B cell (primary cell): Measurements from ENCODE around the gene CXCL3. TPM values are rescaled to one million over a fixed set of nuclear protein-coding genes. Genes with fewer than 3 reads are reported as not detected.

Experiments used
- ATAC-seq: fragments of 200-7000 bp; cut with Tn5 transposase; one replicate; pipeline ENCODE4 v1.10.0; 2021; ENCODE audit warnings: low read depth, mild to moderate bottlenecking, moderate number of reproducible peaks, moderate library complexity
- CTCF ChIA-PET: fragments of 350-600 bp; sonication (Branson Sonifier 250); formaldehyde crosslinking; loops from one replicate; lab custom pipeline; 2021; ENCODE audit warnings: antibody characterized with exemption, inconsistent platforms; lab: Charles Lee
- POLR2A ChIA-PET: fragments of 350-600 bp; sonication (Branson Sonifier 250); formaldehyde crosslinking; loops from one replicate; lab custom pipeline; 2021; ENCODE audit warnings: antibody characterized with exemption; lab: Charles Lee
- DNase-seq: peaks from one replicate; pipeline ENCODE4 v3.0.0; 2013
- H2AFZ ChIP-seq: 2 replicates; pipeline ENCODE4 v1.6.1; 2012; ENCODE audit warnings: mild to moderate bottlenecking, low read depth, low read length; ENCODE audit not compliant: insufficient read depth, poor library complexity, severe bottlenecking
- H3K27ac ChIP-seq, 2 donors: 1 replicate in 1 of 2; 2 replicates in 1 of 2; pipeline ENCODE4 v1.5.1; 2012 to 2013; ENCODE audit warnings: low read length in 2 of 2, mild to moderate bottlenecking in 2 of 2, moderate library complexity in 1 of 2
- H3K27me3 ChIP-seq, 4 experiments: fragments of 200-600 bp in 1 of 4; sonication (generic) in 1 of 4; replicated peaks in 1 of 4; 1 replicate in 2 of 4; 2 replicates in 2 of 4; pipeline versions ENCODE4 v1.6.1 to v1.7.0; 2013 to 2016; ENCODE audit warnings: low read length in 3 of 4, mild to moderate bottlenecking in 2 of 4, mixed read lengths in 1 of 4, moderate library complexity in 1 of 4; ENCODE audit not compliant: insufficient read depth in 4 of 4, control insufficient read depth in 3 of 4; ENCODE audit errors: control extremely low read depth in 1 of 4
- H3K36me3 ChIP-seq, 2 experiments: replicated peaks in 1 of 2; 1 replicate in 1 of 2; 2 replicates in 1 of 2; pipeline versions ENCODE4 v1.6.1 to v1.7.1; 2013; ENCODE audit warnings: low read length in 1 of 2; ENCODE audit not compliant: insufficient read depth in 2 of 2, control insufficient read depth in 1 of 2; ENCODE audit errors: control extremely low read depth in 1 of 2, extremely low read depth in 1 of 2
- H3K4me1 ChIP-seq, 2 donors: fragments of 200-600 bp in 1 of 2; sonication (generic) in 1 of 2; 1 replicate in 1 of 2; 2 replicates in 1 of 2; pipeline versions ENCODE4 v1.5.1 to v1.6.1; 2013 to 2017; ENCODE audit warnings: low read length in 2 of 2; ENCODE audit not compliant: control insufficient read depth in 2 of 2, insufficient read depth in 2 of 2
- H3K4me2 ChIP-seq: replicated peaks from 2 replicates; pipeline ENCODE3; 2012; ENCODE audit warnings: mild to moderate bottlenecking, low read depth, low read length; ENCODE audit not compliant: poor library complexity, severe bottlenecking
- H3K4me3 ChIP-seq, 5 experiments: fragments of 200-600 bp in 1 of 5; sonication (generic) in 1 of 5; 1 replicate in 3 of 5; 2 replicates in 2 of 5; pipeline versions ENCODE4 v1.5.1 to v1.7.0; 2011 to 2016; ENCODE audit warnings: low read length in 4 of 5, mild to moderate bottlenecking in 4 of 5, low read depth in 2 of 5, control low read depth in 1 of 5, moderate library complexity in 1 of 5; ENCODE audit not compliant: insufficient read depth in 1 of 5; ENCODE audit errors: control extremely low read depth in 1 of 5, extremely low read depth in 1 of 5
- H3K79me2 ChIP-seq: fragments of 200-600 bp; sonication (generic); one replicate; pipeline ENCODE4 v1.6.0; 2016; ENCODE audit warnings: low read length; ENCODE audit not compliant: control insufficient read depth, insufficient read depth
- H3K9ac ChIP-seq: fragments of 200-600 bp; sonication (generic); 2 replicates; pipeline ENCODE4 v1.6.1; 2017; ENCODE audit warnings: mild to moderate bottlenecking, low read length, moderate library complexity
- H3K9me3 ChIP-seq, 3 donors: one replicate each; pipeline versions ENCODE4 v1.6.1 to v1.7.1; 2013; ENCODE audit warnings: low read length in 2 of 3; ENCODE audit not compliant: control insufficient read depth in 2 of 3, insufficient read depth in 1 of 3; ENCODE audit errors: control extremely low read depth in 1 of 3
- H4K20me1 ChIP-seq: 2 replicates; pipeline ENCODE4 v1.6.0; 2012; ENCODE audit warnings: mild to moderate bottlenecking, low read length; ENCODE audit not compliant: insufficient read depth, control insufficient read depth, poor library complexity, severe bottlenecking
- H3K27ac Mint-ChIP-seq: one replicate; pipeline ENCODE4 v1.8.0; 2021; ENCODE audit warnings: mixed read lengths
- H3K27me3 Mint-ChIP-seq: one replicate; pipeline ENCODE4 v1.8.0; 2021; ENCODE audit warnings: mixed read lengths
- H3K4me1 Mint-ChIP-seq: one replicate; pipeline ENCODE4 v1.8.0; 2021; ENCODE audit warnings: mixed read lengths
- H3K4me3 Mint-ChIP-seq: one replicate; pipeline ENCODE4 v1.8.0; 2021; ENCODE audit warnings: mixed read lengths
- H3K9me3 Mint-ChIP-seq: one replicate; pipeline ENCODE4 v1.8.0; 2022; ENCODE audit warnings: mixed read lengths; ENCODE audit not compliant: insufficient read depth
- EZH2 ChIP-seq: IDR thresholded peaks from 2 replicates; pipeline ENCODE4 v1.6.1; 2012; ENCODE audit warnings: borderline replicate concordance, low read depth, mild to moderate bottlenecking, moderate library complexity, low read length; ENCODE audit not compliant: insufficient read depth, poor library complexity, severe bottlenecking
- WGBS: methylation state at CpG from one replicate; pipeline ENCODE4 v1.1.5; 2013; ENCODE audit warnings: missing lambda C conversion rate; ENCODE audit not compliant: insufficient coverage; 5-methylcytosine and 5-hydroxymethylcytosine counted together
- intact Hi-C: fragments of 100-400 bp; cut with micrococcal nuclease; formaldehyde crosslinking; loops from one replicate; pipeline ENCODE4 v1.10.0; 2022
- polyA plus RNA-seq: library from polyadenylated mRNA; depleted of rRNA; stranded (reverse); fragments of >200 nt; gene quantifications from 2 replicates; pipeline ENCODE4 v1.2.3, GENCODE V29; 2012
- total RNA-seq, 2 donors: library from RNA; stranded (reverse); fragments of 120-200 nt in 1 of 2; gene quantifications; 1 replicate in 1 of 2; 2 replicates in 1 of 2; pipeline versions ENCODE4 v1.2.3 to v1.2.4, GENCODE V29; 2013 to 2022
- TF ChIP-seq, protein P1 (sequence below): fragments of 200-600 bp; IDR thresholded peaks from one replicate; pipeline ENCODE4 v1.8.0; 2022; ENCODE audit warnings: antibody characterized with exemption, mild to moderate bottlenecking

Gene CXCL3
- total and polyA plus RNA-seq, 2 donors (not counting 1 experiment from before 2014, with no cell fraction given) = not detected

GRCh38 chr4:74018116-74018515 is 20.4 kb downstream of the CXCL3 start:
- Histone ChIP-seq H3K36me3 (no peaks in the 10 kb centered on the region), H3K4me3 (no peak overlapping the region), H3K4me1 (no peaks in the 10 kb centered on the region), H3K79me2 (no peaks in the 10 kb centered on the region), H3K9ac (no peak overlapping the region), H3K9me3 (no peaks in the 10 kb centered on the region), H3K27me3 (no peaks in the 10 kb centered on the region), H3K4me2 (no peak overlapping the region), H3K27ac (no peak overlapping the region), H4K20me1 (no peaks in the 10 kb centered on the region), H2AFZ (no peak overlapping the region)
- intact Hi-C loops = no loop called here
- ChIA-PET CTCF (no interaction called here), POLR2A (no interaction called here)
- DNase-seq (no peak), ATAC-seq (no peak)
- TF ChIP-seq, protein P1, sequence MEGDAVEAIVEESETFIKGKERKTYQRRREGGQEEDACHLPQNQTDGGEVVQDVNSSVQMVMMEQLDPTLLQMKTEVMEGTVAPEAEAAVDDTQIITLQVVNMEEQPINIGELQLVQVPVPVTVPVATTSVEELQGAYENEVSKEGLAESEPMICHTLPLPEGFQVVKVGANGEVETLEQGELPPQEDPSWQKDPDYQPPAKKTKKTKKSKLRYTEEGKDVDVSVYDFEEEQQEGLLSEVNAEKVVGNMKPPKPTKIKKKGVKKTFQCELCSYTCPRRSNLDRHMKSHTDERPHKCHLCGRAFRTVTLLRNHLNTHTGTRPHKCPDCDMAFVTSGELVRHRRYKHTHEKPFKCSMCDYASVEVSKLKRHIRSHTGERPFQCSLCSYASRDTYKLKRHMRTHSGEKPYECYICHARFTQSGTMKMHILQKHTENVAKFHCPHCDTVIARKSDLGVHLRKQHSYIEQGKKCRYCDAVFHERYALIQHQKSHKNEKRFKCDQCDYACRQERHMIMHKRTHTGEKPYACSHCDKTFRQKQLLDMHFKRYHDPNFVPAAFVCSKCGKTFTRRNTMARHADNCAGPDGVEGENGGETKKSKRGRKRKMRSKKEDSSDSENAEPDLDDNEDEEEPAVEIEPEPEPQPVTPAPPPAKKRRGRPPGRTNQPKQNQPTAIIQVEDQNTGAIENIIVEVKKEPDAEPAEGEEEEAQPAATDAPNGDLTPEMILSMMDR = no peak
- no peak for TF ChIP-seq EZH2
- Mint-ChIP-seq H3K4me3 (no peak overlapping the region), H3K9me3 (no peaks in the 10 kb centered on the region), H3K27me3 (no peaks in the 10 kb centered on the region), H3K27ac (no peak overlapping the region), H3K4me1 (no peaks in the 10 kb centered on the region)

DNA sequence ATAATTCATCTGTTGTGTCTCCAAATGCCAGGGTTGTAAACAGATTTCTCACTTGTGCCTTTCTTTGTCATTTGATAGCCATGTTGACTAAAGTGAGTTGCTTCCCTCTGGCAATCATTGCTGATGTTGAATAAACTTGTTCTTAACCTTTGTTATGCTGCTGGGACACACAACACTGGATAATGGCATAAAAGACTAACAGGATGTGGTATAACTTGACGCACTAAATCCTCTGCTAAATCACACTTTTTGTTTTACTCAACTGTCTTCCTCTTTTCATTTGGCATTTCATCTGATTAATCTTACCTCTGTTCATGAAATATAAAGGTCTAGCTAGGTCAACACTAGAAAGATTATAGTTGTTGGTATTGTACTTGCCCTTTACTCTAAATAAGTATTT is 22.4 kb downstream of the CXCL3 start:
- ChIA-PET POLR2A (no interaction called here), CTCF (no interaction called here)
- Mint-ChIP-seq H3K9me3 (no peaks in the 10 kb centered on the region), H3K27ac (no peak overlapping the region), H3K4me3 (no peak overlapping the region), H3K4me1 (no peaks in the 10 kb centered on the region), H3K27me3 (peaks cover 2% of the 10 kb centered on the region)
- no peak for DNase-seq
- Histone ChIP-seq H3K27me3 (no peaks in the 10 kb centered on the region), H3K9me3 (no peaks in the 10 kb centered on the region), H3K4me2 (no peak overlapping the region), H3K79me2 (no peaks in the 10 kb centered on the region), H3K9ac (no peak overlapping the region), H3K36me3 (no peaks in the 10 kb centered on the region), H3K4me3 (no peak overlapping the region), H3K4me1 (no peaks in the 10 kb centered on the region), H2AFZ (no peak overlapping the region), H4K20me1 (no peaks in the 10 kb centered on the region), H3K27ac (no peak overlapping the region)
- no peak for ATAC-seq
- no CpG with 5 or more reads among the region's 1 CpG for WGBS
- TF ChIP-seq, protein P1 = no peak
- no peak for TF ChIP-seq EZH2
- intact Hi-C loops = no loop called here
